Hematopoietic multipotent progenitor cell treated with erythropoietin and hydrocortisone succinate and interleukin-3 and kit ligand, for 8 days (in vitro differentiated cells): ENCODE data around the gene PTCH2.
"Not testable (repeated sequence)": the region's sequence is repeated elsewhere in the genome, so short reads cannot be mapped to it uniquely, and the experiment has no call there.

Experiments
- DNase-seq: peaks from one replicate; pipeline ENCODE4 v3.0.0-alpha.2; 2015

PTCH2 gene

DNA sequence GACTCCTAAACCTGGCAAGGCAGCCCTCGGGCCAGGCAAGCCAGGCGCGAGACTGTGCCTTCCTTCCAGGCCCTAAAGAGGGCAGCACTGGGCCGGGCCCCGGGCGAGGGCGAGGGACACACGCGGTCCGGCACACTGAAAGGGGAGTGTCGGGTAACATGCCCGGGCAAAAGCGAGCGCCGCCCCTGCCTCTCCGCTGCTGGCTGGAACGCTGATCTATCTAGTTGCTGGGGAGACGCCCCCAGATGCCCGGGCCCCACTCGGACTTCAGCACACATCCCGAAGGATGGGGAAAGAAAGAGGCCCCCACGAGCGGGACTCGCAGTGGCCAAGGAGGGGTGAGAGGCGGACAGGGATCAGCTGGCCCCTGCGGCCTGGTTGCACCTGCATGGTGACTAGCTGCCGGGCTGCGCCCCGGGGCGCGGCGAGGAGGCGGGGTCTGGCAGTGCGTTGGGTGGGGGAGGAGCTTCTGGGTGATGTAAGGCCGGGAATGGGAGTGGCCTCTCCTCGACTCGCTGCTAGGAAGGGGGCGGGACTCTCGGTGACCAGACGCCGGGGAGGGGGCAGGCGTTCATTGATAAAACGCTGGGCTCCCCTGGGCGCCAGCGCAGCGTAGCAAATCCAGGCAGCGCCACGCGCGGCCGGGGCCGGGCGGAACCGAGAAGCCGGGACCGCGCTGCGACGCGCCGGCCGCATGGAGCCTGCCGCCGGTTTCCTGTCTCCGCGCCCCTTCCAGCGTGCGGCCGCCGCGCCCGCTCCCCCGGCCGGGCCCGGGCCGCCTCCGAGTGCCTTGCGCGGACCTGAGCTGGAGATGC is 43.1 kb downstream of the PTCH2 start, which contains the start of gene PLK3:
Gene PLK3 (plus strand): TSS at position 608 of the 815 bp plus-strand sequence. CDS start 87 bp downstream, at position 695.
- DNase-seq = peak; percentile 96

DNA sequence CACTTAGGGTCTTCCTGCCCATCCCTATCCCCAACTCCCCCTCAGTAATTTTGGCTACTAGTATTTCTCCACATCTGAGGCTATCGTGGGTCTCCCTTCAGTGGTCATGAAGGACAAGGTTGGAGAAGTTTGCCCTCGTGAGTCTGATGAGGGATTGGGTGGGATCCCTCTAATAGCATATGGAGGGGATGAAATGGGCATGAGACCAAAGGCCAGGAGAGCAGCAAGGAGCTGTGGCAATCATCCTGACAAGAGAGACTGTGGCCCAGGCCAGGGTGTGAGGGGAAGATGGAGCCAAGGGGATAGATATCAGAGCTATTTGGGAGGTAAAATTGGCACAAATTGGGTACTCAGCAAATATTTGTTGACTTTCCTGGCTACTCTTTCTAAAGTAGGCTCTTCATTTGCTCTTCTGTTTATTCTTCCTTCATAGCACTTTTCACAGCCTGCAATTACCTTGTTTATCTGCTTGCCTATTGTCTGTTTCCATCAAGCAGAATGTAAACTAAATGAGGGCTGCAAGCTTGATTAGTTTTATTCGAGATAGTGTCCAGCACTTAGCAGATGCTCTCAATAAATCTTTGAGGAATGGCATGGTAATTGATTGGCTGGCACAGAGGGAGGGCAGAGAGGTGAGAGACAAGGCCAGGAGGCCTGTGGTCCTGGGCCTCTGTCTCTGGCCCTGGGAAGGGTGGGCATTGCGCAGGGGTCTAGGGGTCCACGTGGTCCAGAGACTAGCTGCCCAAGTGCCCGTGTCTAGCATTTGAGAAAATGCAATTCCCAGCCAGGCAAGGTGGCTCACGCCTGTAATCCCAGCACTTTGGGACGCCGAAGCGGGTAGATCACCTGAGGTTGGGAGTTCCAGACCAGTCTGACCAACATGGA is 44.3 kb downstream of the PTCH2 start:
- DNase-seq = no peak

DNA sequence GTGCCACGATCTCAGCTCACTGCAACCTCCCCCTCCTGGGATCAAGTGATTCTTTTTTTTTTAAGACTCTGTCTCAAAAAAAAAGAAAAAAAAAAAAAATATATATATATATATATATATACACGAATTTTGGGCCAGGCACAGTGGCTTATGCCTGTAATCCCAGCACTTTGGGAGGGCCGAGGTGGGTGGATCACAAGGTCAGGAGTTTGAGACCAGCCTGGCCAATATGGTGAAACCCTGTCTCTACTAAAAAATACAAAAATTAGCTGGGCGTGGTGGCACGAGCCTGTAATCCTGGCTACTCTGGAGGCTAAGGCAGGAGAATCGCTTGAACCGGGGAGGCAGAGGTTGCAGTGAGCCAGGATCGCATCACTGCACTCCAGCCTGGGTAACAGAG is 45.2 kb downstream of the PTCH2 start:
- DNase-seq = not testable (repeated sequence)

DNA sequence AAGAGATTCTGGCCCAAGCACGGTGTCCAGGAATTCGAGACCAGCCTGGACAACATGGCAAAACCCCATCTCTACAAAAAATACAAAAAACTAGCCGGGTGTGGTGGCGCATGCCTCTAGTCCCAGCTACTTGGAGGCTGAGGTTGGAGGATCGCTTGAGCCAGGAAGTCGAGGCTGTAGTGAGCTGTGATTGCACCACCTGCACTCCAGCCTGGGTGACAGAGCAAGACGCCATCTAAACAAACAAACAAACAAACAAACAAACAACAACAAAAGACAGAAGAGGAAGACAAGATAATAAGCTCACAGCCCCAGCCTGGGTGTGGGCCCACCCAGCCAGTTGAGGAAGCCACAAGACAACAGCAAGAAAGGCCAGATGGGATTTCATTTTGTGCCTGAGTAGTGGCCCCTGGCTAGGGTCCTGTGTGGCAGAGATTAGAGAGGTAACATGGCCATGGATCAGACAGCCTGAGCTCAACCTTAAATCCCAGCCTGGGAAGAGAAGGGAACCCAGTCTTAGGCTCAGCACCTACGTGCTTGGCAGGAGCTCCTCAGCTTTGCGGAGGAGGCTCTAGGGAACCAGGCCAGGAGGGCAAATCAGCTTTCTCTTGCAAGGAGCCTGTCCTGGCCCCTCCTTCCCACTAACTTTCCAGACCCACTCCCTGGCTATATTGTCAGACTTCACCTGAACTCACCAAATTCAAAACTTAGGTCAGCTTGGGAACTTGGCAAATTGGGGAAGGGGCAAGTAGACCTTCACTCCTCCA is 50.1 kb downstream of the PTCH2 start:
- no peak for DNase-seq

DNA sequence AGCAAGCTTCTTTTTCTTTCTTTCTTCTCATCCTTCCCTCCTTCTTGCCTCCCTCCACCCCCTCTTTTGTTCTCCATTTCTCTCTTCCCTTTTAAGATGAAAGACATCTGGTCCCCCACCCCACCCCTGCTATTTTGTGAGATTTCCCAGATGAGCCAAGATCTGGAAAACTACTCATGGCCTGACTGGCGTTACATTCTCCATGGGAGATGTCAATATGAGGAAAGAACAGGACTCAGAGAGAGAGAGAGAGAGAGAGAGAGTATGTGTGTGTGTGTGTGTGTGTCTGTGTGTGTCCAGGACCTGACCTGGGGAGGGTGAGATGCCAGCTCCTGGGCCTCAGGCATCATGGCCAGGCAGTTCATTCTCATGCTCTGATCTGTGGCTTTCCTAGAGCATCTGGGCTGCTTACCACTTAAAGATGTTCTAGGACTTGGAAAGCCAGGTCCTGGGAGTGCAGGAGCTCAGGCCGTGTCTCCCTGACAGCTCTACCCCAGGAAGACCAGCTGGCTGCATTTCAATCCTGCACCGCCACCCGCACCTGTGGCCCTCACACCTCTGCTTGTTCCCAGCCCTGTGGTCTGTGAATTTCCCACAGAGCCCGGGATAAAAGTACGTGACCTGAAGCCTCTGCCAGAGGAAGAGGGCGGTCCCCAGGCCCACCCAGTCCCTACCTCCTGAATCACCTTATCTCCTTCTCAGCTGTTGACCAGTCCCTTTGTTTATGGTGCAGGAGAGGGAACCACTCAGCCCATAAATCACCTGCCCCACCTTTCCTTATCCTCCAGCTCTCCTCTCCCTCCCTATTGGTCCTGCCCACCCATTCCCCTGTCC is 51.9 kb downstream of the PTCH2 start:
- no peak for DNase-seq

DNA sequence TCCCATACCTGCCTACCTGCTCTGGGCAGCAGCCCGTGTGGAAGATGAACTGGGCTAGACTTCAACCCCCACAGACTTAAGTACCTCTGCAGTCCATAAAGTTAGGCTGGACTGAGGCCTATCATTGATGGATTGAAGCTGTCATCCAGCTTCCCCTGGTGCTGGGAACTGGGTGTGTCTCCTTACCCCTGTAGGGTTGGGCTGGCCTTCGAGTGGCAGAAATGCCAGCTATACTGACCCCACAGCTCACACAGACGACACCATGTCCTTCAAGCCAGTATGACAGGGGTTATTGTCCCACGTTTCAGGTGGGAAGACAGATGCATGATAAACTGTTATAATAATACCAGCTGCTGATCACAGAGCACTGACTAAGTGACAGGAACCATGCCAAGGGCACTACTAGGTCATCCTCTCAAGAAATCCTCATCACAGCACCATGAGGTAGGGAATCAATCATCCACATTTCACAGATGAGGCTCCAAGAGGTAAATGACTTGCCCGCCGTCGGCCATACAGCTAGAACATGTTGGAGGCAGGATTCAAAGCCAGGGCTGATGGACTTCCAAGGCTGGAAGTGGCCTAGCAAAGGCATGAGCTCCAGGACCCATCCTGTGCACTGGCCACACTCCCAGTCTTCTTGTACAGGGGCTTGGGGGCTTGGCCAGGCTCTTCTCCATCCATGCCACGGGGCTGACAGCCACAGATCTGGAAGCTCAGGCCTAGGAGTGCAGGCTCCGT is 54.8 kb downstream of the PTCH2 start, which contains the start of gene BEST4:
Gene BEST4 (minus strand): TSS at position 51 of the 741 bp plus-strand sequence. CDS start 465 bp downstream, outside the sequence.
- DNase-seq = no peak

DNA sequence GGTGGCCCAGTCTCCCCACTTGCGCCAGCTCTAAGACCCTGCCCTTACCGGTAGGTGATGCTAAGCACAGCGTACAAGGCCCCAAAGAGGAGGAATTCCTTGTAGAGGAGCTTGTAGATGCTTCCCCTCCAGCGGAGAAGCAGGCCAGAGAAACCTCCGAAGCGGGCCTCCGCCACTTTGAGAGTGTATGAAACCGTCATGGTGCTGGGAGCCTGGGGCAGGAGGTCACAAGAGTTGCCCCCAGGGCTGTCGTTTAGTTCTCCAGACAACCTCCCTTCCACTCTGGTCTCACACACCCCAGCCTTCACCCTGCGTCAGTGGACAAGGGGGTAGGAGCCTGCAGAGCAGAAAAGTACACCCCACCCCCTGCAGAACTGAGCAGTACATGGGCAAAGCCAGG is 55.5 kb downstream of the PTCH2 start:
- no peak for DNase-seq

DNA sequence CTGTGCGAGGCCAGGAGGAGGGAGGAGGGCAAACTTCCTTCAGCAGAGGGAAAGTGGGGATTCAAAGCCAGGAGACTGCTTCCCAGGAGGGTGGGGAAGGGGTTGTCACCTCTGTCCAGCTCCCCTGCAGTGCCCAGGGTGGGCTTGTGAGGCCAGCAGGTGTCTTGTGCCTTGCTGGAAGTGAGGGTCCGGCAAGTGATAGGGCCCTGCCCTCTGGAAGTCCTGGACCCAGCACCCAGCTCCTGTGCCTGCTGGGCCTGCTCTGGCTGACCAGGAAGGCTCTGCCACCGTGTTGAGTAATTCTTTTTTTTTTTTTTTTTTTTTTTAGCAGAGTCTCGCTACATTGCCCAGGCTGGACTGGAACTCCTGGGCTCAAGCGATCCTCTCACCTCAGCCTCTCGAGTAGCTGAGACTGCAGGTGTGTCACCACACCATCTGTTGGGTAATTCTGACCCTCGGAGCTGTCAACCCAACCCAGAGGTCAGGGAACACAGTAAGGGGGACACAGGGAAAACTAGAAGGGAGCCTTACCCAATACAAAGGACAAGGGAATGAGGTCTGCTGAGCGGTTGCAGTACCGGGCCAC is 56.1 kb downstream of the PTCH2 start:
- no peak for DNase-seq

DNA sequence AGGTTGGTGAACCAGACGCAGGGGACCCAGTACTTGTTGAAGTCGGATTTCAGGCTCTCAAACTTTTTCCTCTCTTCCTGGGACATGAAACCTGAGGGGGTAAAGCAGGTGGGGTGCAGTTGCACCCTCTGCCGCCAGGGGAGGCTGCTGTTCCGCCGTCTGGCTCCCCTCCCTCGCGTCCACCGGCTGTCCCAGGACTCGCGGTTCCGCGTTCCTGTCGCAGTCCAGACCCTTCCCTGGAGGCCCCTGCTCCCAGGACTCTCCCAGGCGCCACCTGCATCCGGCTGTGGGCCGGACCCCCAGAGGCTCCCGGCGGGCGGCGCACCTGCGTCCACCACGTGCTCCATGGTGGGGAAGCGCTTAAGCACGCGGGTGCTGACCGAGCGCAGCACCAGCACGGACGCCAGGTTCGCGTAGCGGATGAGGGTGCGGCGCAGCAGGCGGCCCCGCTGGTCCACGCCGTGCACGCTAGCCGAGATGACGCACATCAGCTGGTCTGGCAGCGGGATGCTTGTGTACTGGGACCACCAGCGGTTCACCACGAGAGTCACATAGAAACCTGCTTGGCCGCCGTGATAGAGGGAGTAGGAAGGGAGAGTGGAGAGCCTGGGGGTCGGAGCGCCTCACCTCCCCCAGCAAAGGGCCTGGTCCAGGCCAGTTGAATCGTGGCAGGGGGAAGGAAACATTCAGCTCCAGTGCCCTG is 56.8 kb downstream of the PTCH2 start:
- DNase-seq = peak; percentile 77

DNA sequence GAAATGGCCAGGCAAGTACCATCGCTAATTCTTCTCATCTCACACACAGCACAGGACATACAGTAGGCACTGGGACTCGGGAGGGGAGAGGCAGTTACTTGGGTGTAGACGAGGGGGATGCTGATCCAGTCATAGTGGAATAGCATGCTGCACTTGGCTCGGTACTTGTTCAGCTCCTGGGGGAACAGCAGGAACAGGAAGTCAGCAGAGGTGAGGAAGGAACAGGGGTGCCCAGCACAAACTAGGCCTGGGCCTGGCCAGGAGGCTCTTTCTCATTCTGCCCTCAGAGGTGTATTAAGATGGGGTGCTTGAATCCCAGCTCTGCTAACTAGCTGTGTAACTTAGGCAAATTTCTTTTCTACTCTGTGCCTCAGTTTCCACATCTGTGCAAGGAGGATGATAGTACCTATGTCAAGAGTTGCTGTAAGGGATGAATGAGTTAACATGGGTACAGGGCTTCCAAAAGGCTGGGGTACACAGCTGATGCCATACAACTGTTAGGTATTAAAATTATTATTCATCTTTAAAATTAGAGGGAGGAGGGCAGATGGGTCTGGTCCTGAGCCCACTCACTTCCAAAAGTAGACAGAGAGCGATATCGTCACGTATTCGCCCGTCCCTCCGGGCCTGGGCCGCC is 57.4 kb downstream of the PTCH2 start:
- DNase-seq = no peak

DNA sequence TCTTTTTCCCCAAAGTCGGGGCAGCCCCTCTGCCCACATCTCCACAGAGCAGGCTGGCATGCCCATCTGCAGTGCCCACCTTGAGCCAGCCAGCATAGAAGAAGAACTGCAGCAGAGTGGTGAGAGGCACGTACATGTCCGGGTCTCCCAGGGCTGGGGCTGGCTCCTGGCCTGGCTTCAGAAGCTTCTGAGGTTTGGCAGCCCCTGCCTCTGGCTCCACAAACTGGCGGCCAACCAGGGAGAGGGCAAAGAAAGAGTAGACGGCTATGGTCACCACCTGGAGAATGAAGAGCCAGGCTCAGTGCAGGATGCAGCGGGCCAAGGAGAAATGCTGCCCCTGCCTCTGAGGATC is 58.0 kb downstream of the PTCH2 start:
- no peak for DNase-seq

DNA sequence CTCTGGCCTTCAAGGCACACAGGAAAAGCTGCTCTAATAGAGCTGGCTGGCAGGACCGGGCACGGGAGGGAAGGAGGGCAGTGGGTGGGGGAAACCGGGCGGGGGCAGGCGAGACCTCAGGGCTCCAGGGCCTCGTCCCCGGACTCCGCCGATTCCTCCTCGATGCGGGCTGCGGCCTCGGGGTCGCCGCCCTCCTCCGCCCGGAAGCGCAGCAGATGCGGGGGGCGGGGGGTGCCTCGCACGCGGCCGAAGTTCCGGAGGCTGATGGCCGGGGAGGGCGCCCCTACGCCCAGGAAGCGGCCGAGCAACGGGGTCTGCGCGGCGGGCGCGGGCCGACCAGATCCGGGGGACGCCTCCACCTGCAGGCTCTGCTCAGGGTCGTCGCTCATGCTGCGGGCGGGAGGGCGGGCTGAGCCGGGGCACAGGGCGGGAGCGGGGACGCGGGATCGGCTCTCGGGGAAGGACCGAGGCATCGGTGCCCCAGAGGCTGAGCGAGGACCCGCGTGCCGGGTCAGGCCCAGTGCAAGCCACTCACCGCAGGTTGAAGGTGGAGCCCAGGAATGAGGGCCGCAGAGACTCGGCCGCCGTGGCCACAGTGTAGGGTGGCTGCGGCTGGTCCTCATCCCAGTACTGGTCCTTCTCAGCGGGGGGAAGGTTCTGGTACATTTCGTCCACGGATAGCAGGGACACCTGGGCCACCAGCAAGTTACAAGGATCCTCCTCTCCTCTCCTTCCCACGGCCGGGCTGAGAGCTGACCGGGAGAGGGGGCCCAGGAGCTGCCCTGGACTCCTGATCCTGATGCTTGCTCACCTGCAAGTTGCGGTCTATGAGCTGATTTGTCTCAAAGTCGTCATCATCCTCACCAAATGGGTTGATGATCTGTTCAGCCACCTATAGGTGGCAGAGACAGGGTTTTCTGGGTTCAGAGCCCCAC is 58.7 kb downstream of the PTCH2 start:
- DNase-seq = peak; percentile 24

DNA sequence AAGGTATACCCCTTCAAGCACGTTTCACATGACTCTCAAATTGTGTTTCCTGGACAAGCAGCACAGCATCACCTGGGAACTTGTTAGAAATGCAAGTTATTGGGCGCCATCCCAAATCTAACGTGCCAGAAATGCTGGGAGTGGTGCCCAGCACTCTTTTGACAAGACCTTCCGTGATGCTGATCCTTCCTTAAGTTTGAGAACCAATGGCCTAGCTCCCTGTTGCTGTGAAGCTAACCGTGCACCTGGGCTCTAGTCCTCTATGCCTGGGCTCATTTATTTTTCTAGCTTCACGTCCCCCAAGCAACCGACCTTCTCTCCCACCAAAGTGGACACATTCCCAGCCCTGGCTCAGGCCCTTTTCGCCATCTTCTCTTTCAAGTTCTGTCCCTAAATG is 59.4 kb downstream of the PTCH2 start:
- DNase-seq = peak; percentile 36

DNA sequence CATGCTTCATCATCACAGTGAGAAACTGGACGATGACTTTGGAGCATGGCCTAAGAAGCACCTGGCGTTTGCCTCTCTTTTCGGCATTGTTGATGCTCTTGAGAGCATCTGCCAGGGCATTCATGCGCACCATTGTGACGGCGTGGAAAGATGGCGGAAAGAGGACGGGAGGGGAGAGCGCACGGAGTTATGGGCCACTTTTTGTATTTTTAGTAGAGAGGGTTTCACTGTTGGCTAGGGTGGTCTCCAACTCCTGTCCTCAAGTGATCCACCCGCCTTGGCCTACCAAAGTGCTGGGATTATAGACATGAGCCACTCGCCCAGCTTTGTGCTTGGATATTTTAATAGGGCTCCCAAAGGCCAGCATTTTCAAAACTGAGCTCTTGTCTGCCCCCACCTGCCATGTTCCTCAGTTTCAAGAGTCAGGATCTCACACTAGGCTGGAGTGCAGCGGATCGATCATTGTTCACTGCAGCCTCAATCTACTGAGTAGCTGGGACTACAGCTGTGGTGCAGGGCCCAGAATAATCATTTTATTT is 62.4 kb downstream of the PTCH2 start:
- no peak for DNase-seq

DNA sequence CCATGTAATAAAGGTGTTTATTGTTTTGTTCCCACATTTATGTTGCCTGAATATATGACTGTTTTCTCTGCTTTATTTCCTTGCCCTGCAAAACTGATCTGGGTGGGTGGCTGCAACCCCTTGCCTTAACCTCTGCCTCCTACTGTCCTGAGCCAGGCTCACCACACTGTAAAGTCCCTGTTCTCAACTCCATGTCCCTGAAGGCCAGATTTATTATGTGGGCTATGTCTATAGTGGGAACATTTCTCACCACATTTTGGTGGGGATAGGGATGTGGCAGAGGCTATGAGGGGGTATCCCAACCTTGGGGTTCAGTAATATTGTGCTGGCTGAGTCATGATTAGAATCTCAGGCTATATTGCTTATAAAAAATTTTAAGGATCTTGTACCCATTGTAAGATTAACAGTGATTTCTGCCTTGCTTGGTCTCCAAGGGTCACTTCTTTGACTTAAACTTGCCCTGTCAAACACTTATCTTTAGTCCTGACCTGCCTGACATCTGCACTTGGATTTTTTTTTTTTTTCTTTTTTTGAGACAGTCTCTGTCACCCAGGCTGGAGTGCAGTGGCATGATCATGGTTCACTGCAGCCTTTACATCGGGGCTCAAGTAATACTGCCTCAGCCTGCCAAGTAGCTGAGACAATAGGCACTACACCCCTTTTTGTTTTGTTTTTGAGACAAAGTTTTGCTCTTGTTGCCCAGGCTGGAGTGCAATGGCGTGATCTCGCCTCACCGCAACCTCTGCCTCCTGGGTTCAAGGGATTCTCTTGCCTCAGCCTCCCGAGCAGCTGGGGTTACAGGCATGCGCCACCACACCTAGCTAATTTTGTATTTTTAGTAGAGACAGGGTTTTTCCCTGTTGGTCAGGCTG is 64.1 kb downstream of the PTCH2 start:
- no peak for DNase-seq

DNA sequence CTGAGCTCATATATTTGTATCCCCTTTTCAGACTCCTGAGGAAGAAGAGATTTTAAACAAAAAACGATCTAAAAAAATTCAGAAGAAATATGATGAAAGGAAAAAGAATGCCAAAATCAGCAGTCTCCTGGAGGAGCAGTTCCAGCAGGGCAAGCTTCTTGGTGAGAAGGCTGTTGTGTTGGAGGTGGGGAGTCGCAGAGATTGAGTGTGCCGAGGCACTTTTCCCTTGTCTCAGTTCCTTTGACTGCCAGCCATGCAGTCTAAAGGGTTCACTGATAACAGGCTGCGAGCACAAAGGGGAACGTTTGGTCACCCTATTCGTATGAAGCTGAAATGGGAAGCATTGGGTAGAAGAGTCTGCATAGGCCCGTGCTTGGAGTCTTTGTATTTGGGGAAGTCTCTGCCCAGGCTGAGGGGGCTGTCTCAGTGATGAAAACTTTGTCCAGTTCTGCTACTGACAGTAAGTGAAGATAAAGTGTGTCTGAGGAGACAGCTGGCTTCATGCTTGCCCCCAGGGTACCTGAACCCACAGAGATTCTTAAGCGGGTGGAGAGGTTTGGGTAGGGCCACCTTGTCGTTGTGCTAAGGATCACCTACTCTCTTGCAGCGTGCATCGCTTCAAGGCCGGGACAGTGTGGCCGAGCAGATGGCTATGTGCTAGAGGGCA is 65.0 kb downstream of the PTCH2 start:
- no peak for DNase-seq

DNA sequence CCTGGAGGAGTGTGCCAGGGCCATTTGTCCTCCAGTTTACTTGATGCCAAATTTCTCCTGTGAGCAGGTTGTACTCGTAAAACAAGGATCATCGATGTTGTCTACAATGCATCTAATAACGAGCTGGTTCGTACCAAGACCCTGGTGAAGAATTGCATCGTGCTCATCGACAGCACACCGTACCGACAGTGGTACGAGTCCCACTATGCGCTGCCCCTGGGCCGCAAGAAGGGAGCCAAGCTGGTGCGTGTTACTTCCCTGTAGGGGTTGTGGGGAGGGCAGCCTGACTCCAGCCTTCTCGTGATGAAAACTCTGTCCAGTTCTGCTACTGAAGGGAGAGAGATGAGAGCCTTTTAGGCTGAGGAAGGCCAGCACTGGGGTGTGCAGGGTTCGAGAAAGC is 65.5 kb downstream of the PTCH2 start:
- no peak for DNase-seq
